Measurements from ENCODE around the gene NDFIP1. TPM values are rescaled to one million over a fixed set of nuclear protein-coding genes. Genes with fewer than 3 reads are reported as not detected.

The NDFIP1 gene
- total RNA-seq, 1 donor from 2014 or later = 52.1 TPM

- no peak for TF ChIP-seq CTCF (IDR thresholded peaks at IDR 0.05; ENCODE audit: insufficient read depth, low read length, poor library complexity, severe bottlenecking)
Measured at GRCh38 chr5:142178651-142179050, 70.1 kb downstream of the NDFIP1 start.

GRCh38 chr5:142179776-142180387 lies 71.3 kb downstream of the NDFIP1 start:
- no peak for TF ChIP-seq CTCF (IDR thresholded peaks at IDR 0.05; ENCODE audit: insufficient read depth, low read length, poor library complexity, severe bottlenecking)
- H3K27me3 ChIP-seq (ENCODE audit: control insufficient read depth, insufficient read depth, low read length) = peaks cover 3% of the 10 kb centered on the region
- H3K4me3 ChIP-seq (ENCODE audit: low read depth, low read length) = no peak overlapping the region
- no peaks in the 10 kb centered on the region for H3K36me3 ChIP-seq (ENCODE audit: control insufficient read depth, insufficient read depth, low read length)
- DNase-seq (ENCODE audit: low read depth) = no peak

More at GRCh38 chr5:142178651-142179050, 70.1 kb downstream of the NDFIP1 start:
- no peak for DNase-seq (ENCODE audit: low read depth)
- Histone ChIP-seq H3K36me3 (ENCODE audit: control insufficient read depth, insufficient read depth, low read length) (no peaks in the 10 kb centered on the region), H3K4me3 (ENCODE audit: low read depth, low read length) (no peak overlapping the region), H3K27me3 (ENCODE audit: control insufficient read depth, insufficient read depth, low read length) (peaks cover 3% of the 10 kb centered on the region)

- Histone ChIP-seq H3K36me3 (ENCODE audit: control insufficient read depth, insufficient read depth, low read length) (no peaks in the 10 kb centered on the region), H3K4me3 (ENCODE audit: low read depth, low read length) (no peak overlapping the region), H3K27me3 (ENCODE audit: control insufficient read depth, insufficient read depth, low read length) (no peaks in the 10 kb centered on the region)
- no peak for TF ChIP-seq CTCF (IDR thresholded peaks at IDR 0.05; ENCODE audit: insufficient read depth, low read length, poor library complexity, severe bottlenecking)
- no peak for DNase-seq (ENCODE audit: low read depth)
Measured at GRCh38 chr5:142181096-142181495, 72.5 kb downstream of the NDFIP1 start.

GRCh38 chr5:142181547-142182163 lies 73.1 kb downstream of the NDFIP1 start:
- no peak for TF ChIP-seq CTCF (IDR thresholded peaks at IDR 0.05; ENCODE audit: insufficient read depth, low read length, poor library complexity, severe bottlenecking)
- DNase-seq (ENCODE audit: low read depth) = no peak
- no peaks in the 10 kb centered on the region for H3K27me3 ChIP-seq (ENCODE audit: control insufficient read depth, insufficient read depth, low read length)
- no peaks in the 10 kb centered on the region for H3K36me3 ChIP-seq (ENCODE audit: control insufficient read depth, insufficient read depth, low read length)
- H3K4me3 ChIP-seq (ENCODE audit: low read depth, low read length) = no peak overlapping the region

GRCh38 chr5:142182840-142183239 lies 74.3 kb downstream of the NDFIP1 start:
- DNase-seq (ENCODE audit: low read depth) = no peak
- Histone ChIP-seq H3K36me3 (ENCODE audit: control insufficient read depth, insufficient read depth, low read length) (no peaks in the 10 kb centered on the region), H3K27me3 (ENCODE audit: control insufficient read depth, insufficient read depth, low read length) (no peaks in the 10 kb centered on the region), H3K4me3 (ENCODE audit: low read depth, low read length) (no peak overlapping the region)
- no peak for TF ChIP-seq CTCF (IDR thresholded peaks at IDR 0.05; ENCODE audit: insufficient read depth, low read length, poor library complexity, severe bottlenecking)

- no peaks in the 10 kb centered on the region for H3K27me3 ChIP-seq (ENCODE audit: control insufficient read depth, insufficient read depth, low read length)
- no peaks in the 10 kb centered on the region for H3K36me3 ChIP-seq (ENCODE audit: control insufficient read depth, insufficient read depth, low read length)
- no peak for TF ChIP-seq CTCF (IDR thresholded peaks at IDR 0.05; ENCODE audit: insufficient read depth, low read length, poor library complexity, severe bottlenecking)
- DNase-seq (ENCODE audit: low read depth) = no peak
- H3K4me3 ChIP-seq (ENCODE audit: low read depth, low read length) = no peak overlapping the region
Measured at GRCh38 chr5:142183561-142183960, 75.0 kb downstream of the NDFIP1 start.

Data from kidney epithelial cell (primary cell).